Upper lobe of left lung (tissue), 4 donors: Measurements from ENCODE around the gene QKI.

ENCODE experiments used
- CTCF ChIP-seq, 6 experiments: fragments of 450-650 bp in 4 of 6; fragments of 200-600 bp in 2 of 6; sonication (generic) in 2 of 6; IDR thresholded peaks; one replicate each; pipeline ENCODE4 v1.5.1; 2016 to 2019; ENCODE audit warnings: antibody characterized with exemption in 6 of 6
- EP300 ChIP-seq, 4 donors: sonication (generic); formaldehyde crosslinking; IDR thresholded peaks; one replicate each; pipeline ENCODE4 v1.5.1; 2017; ENCODE audit warnings: antibody characterized with exemption in 4 of 4, control low read depth in 2 of 4
- POLR2A ChIP-seq, 4 donors: fragments of 450-650 bp; IDR thresholded peaks; one replicate each; pipeline ENCODE4 v1.5.1; 2016 to 2017; ENCODE audit warnings: antibody characterized with exemption in 4 of 4, mild to moderate bottlenecking in 2 of 4
- POLR2AphosphoS5 ChIP-seq, 2 donors: sonication (generic); formaldehyde crosslinking; IDR thresholded peaks; one replicate each; pipeline ENCODE4 v1.5.1; 2017; ENCODE audit warnings: antibody characterized with exemption in 2 of 2

- no peak for TF ChIP-seq CTCF (IDR thresholded peaks at IDR 0.05)
- no peak for TF ChIP-seq POLR2AphosphoS5 (IDR thresholded peaks at IDR 0.05)
- no peak for TF ChIP-seq POLR2A (IDR thresholded peaks at IDR 0.05)
- no peak for TF ChIP-seq EP300 (IDR thresholded peaks at IDR 0.05)
Measured at GRCh38 chr6:163487606-163488005, 73.1 kb downstream of the QKI start.
